Neural progenitor cell (in vitro differentiated cells): ENCODE data around the gene MRAP2.

Experiments
- EZH2phosphoT487 ChIP-seq: fragments of 200-600 bp; sonication (generic); IDR thresholded peaks from 2 replicates; pipeline ENCODE4 v1.6.1; 2017; ENCODE audit warnings: antibody characterized with exemption
- TF ChIP-seq, protein P1 (sequence below): fragments of 200-600 bp; sonication (generic); IDR thresholded peaks from 2 replicates; pipeline ENCODE4 v1.5.1; 2017; ENCODE audit warnings: antibody characterized with exemption, mild to moderate bottlenecking

DNA sequence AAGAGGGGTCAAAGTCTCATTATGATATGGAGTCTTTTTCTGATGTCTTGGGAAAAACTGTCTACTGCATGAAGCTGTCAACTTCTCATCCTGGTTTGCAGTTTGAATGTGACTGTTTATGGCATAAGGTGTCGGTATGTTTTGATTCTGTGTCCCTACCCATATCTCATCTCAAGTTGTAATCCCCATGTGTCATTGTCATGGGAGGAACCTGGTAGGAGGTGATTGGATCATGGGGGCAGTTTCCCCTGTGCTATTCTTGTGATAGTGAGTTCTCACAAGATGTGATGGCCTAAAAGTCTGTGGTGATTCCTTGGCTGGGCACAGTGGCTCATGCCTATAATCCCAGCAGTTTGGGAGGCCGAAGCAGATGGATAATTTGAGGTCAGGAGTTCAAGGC lies 47.6 kb downstream of the MRAP2 start:
- TF ChIP-seq, protein P1, sequence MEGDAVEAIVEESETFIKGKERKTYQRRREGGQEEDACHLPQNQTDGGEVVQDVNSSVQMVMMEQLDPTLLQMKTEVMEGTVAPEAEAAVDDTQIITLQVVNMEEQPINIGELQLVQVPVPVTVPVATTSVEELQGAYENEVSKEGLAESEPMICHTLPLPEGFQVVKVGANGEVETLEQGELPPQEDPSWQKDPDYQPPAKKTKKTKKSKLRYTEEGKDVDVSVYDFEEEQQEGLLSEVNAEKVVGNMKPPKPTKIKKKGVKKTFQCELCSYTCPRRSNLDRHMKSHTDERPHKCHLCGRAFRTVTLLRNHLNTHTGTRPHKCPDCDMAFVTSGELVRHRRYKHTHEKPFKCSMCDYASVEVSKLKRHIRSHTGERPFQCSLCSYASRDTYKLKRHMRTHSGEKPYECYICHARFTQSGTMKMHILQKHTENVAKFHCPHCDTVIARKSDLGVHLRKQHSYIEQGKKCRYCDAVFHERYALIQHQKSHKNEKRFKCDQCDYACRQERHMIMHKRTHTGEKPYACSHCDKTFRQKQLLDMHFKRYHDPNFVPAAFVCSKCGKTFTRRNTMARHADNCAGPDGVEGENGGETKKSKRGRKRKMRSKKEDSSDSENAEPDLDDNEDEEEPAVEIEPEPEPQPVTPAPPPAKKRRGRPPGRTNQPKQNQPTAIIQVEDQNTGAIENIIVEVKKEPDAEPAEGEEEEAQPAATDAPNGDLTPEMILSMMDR, result no peak
- no peak for TF ChIP-seq EZH2phosphoT487
